Pancreas (tissue), 10 donors: ENCODE data around the gene PSMF1. TPM values are rescaled to one million over a fixed set of nuclear protein-coding genes. Genes with fewer than 3 reads are reported as not detected.
A peak's percentile ranks its signal among the peaks of the same experiment; 100 is the strongest.

Source experiments
- ATAC-seq, 4 donors: fragments of 200-7000 bp; cut with Tn5 transposase; one replicate each; pipeline versions ENCODE4 v1.8.0 to v1.9.1; 2020; ENCODE audit warnings: mild to moderate bottlenecking in 4 of 4, moderate library complexity in 4 of 4
- DNase-seq, 6 donors: peaks; one replicate each; pipeline ENCODE4 v3.0.0-alpha.2; 2020
- FAIRE-seq: peaks from 2 replicates; lab custom pipeline; 2012; peaks lifted over from hg19 to GRCh38; lab: Jason Lieb, UNC
- H3K27ac ChIP-seq, 4 donors: fragments of 200-600 bp; sonication (generic); 1 replicate in 3 of 4; 2 replicates in 1 of 4; pipeline versions ENCODE4 v1.5.0 to v1.8.0; 2020
- H3K27me3 ChIP-seq, 4 donors: fragments of 200-600 bp; one replicate each; pipeline ENCODE4 v1.8.0; 2021
- H3K36me3 ChIP-seq, 3 donors: fragments of 200-600 bp; sonication (generic) in 1 of 3; one replicate each; pipeline versions ENCODE4 v1.5.0 to v1.8.0; 2020 to 2021
- H3K4me1 ChIP-seq, 3 donors: fragments of 200-600 bp; one replicate each; pipeline ENCODE4 v1.8.0; 2021
- H3K4me3 ChIP-seq, 4 donors: fragments of 200-600 bp; sonication (generic) in 2 of 4; one replicate each; pipeline versions ENCODE4 v1.5.0 to v1.8.0; 2020 to 2021
- H3K9me3 ChIP-seq, 4 donors: fragments of 200-600 bp; one replicate each; pipeline ENCODE4 v1.8.0; 2021
- WGBS, 2 donors: extraction: QIAGEN DNeasy Blood & Tissue Kit; methylation state at CpG; one replicate each; pipeline ENCODE4 v1.1.7; 2013; 5-methylcytosine and 5-hydroxymethylcytosine counted together
- intact Hi-C, 3 donors: fragments of 100-400 bp; cut with DNase I; formaldehyde crosslinking; loops; one replicate each; pipeline versions ENCODE4 v1.11.1 to v1.14.2; 2022
- polyA plus RNA-seq, 2 donors: library from polyadenylated mRNA; stranded (reverse); fragments of 200-250 nt; gene quantifications; one replicate each; pipeline ENCODE4 v1.2.3, GENCODE V29; 2013
- total RNA-seq, 6 donors: library from RNA; stranded (reverse); fragmentation: NEBNext Ultra II Directional in 4 of 6; extraction: Animal tissue kit (Norgen Biotek cat#: 25700) in 4 of 6; gene quantifications; one replicate each; pipeline versions ENCODE4 v1.2.1 to v1.2.4, GENCODE V29; 2021 to 2023
- TF ChIP-seq, protein P1 (sequence below), 4 donors: fragments of 200-600 bp; sonication (generic) in 3 of 4; IDR thresholded peaks; one replicate each; pipeline versions ENCODE4 v1.5.0 to v1.8.0; 2021; ENCODE audit warnings: antibody characterized with exemption in 4 of 4
- donor health status: healthy with polysubstance abuse.
- donor health status: DM: no; HTN: no; CAD: no; lungs with moderate emphysema.
- donor health status: DM: no; HTN: no; CAD: no.
- donor health status: control.
- donor health status: control.
- donor health status: Bipolar disorder and iron deficiency.
- donor health status: DM: yes; HTN: yes; CAD: no.
- donor health status: DM: no; HTN: no; CAD: no.
- donor health status: DM: no; HTN: no; CAD: no.
- donor health status: DM: yes; HTN: yes; CAD: no.

The PSMF1 gene
- total and polyA plus RNA-seq, 8 donors: 17.8 to 114 (median 79.6) TPM

GRCh38 chr20:1119524-1119923 lies 1.1 kb downstream of the PSMF1 start:
- TF ChIP-seq, protein P1, sequence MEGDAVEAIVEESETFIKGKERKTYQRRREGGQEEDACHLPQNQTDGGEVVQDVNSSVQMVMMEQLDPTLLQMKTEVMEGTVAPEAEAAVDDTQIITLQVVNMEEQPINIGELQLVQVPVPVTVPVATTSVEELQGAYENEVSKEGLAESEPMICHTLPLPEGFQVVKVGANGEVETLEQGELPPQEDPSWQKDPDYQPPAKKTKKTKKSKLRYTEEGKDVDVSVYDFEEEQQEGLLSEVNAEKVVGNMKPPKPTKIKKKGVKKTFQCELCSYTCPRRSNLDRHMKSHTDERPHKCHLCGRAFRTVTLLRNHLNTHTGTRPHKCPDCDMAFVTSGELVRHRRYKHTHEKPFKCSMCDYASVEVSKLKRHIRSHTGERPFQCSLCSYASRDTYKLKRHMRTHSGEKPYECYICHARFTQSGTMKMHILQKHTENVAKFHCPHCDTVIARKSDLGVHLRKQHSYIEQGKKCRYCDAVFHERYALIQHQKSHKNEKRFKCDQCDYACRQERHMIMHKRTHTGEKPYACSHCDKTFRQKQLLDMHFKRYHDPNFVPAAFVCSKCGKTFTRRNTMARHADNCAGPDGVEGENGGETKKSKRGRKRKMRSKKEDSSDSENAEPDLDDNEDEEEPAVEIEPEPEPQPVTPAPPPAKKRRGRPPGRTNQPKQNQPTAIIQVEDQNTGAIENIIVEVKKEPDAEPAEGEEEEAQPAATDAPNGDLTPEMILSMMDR (IDR thresholded peaks at IDR 0.05): no peak
- H3K27ac ChIP-seq: peak overlapping the region in 1 of 4 donors; percentile 39
- peak overlapping the region; percentile 67 to 97 (median 84) for H3K4me3 ChIP-seq
- ATAC-seq (no peak), DNase-seq (no peak), FAIRE-seq (no peak)
- no peaks in the 10 kb centered on the region for H3K9me3 ChIP-seq
- H3K36me3 ChIP-seq: no peaks in the 10 kb centered on the region
- 3 to 8% methylated on average over 3 of the region's 3 CpGs for WGBS, 2 donors
- intact Hi-C loops: no loop called here
- peaks cover 12 to 46% (median 20%) of the 10 kb centered on the region in 3 donors for H3K4me1 ChIP-seq
- H3K27me3 ChIP-seq: no peaks in the 10 kb centered on the region

- Histone ChIP-seq H3K4me1 (peaks cover 12 to 46% (median 20%) of the 10 kb centered on the region in 3 donors), H3K27me3 (no peaks in the 10 kb centered on the region), H3K36me3 (peaks cover 0 to 13% (median 9%) of the 10 kb centered on the region in 3 donors), H3K4me3 (no peak overlapping the region), H3K9me3 (no peaks in the 10 kb centered on the region), H3K27ac (peak overlapping the region in 1 of 4 donors; percentile 45)
- intact Hi-C loops: no loop called here
- ATAC-seq (no peak), FAIRE-seq (no peak), DNase-seq (no peak)
- TF ChIP-seq, protein P1 (IDR thresholded peaks at IDR 0.05): no peak
- 81 to 100% methylated on average over 1 of the region's 1 CpG for WGBS, 2 donors
Measured at GRCh38 chr20:1121429-1121828, 3.0 kb downstream of the PSMF1 start.

- intact Hi-C loops: no loop called here
- Histone ChIP-seq H3K9me3 (no peaks in the 10 kb centered on the region), H3K4me1 (peaks cover 10 to 45% (median 20%) of the 10 kb centered on the region in 3 donors), H3K27ac (peak overlapping the region in 2 of 4 donors; percentile 42 to 45), H3K36me3 (peaks cover 0 to 26% (median 19%) of the 10 kb centered on the region in 3 donors), H3K27me3 (no peaks in the 10 kb centered on the region), H3K4me3 (no peak overlapping the region)
- DNase-seq (peak in 5 of 6 donors; percentile 54 to 68 (median 62)), ATAC-seq (peak; percentile 33 to 59 (median 48)), FAIRE-seq (no peak)
- TF ChIP-seq, protein P1 (IDR thresholded peaks at IDR 0.05): no peak
- WGBS, 2 donors: 35 to 39% methylated on average over 12 of the region's 12 CpGs
Measured at GRCh38 chr20:1122388-1123315, 4.2 kb downstream of the PSMF1 start.

- WGBS, 2 donors: 91 to 92% methylated on average over 3 of the region's 3 CpGs
- FAIRE-seq (no peak), DNase-seq (no peak), ATAC-seq (no peak)
- Histone ChIP-seq H3K36me3 (peaks cover 0 to 35% (median 29%) of the 10 kb centered on the region in 3 donors), H3K27me3 (no peaks in the 10 kb centered on the region), H3K9me3 (no peaks in the 10 kb centered on the region), H3K4me3 (no peak overlapping the region), H3K4me1 (peaks cover 8 to 44% (median 20%) of the 10 kb centered on the region in 3 donors), H3K27ac (no peak overlapping the region)
- TF ChIP-seq, protein P1 (IDR thresholded peaks at IDR 0.05): no peak
- intact Hi-C loops: no loop called here
Measured at GRCh38 chr20:1123666-1124065, 5.3 kb downstream of the PSMF1 start.
